Sigmoid colon (tissue), 7 donors: ENCODE results near the gene LUZP1. TPM values are rescaled to one million over a fixed set of nuclear protein-coding genes. Genes with fewer than 3 reads are reported as not detected.

Experiments used
- DNase-seq: peaks from one replicate; pipeline ENCODE4 v3.0.0-alpha.2; 2019
- H3K27ac ChIP-seq, 4 donors: fragments of 200-600 bp; sonication (generic); one replicate each; pipeline ENCODE4 v1.5.1; 2016 to 2019; ENCODE audit warnings: mild to moderate bottlenecking in 1 of 4
- H3K27me3 ChIP-seq, 3 donors: fragments of 200-600 bp; sonication (generic); one replicate each; pipeline ENCODE4 v1.5.1; 2019; ENCODE audit warnings: mild to moderate bottlenecking in 1 of 3
- H3K36me3 ChIP-seq, 4 donors: fragments of 200-600 bp; sonication (generic); one replicate each; pipeline ENCODE4 v1.5.1; 2016 to 2019
- H3K4me1 ChIP-seq, 4 donors: fragments of 200-600 bp; sonication (generic); one replicate each; pipeline ENCODE4 v1.5.1; 2017 to 2019
- H3K4me3 ChIP-seq, 4 donors: fragments of 200-600 bp; sonication (generic); one replicate each; pipeline ENCODE4 v1.5.1; 2017 to 2019; ENCODE audit warnings: mild to moderate bottlenecking in 2 of 4, moderate library complexity in 1 of 4
- H3K9me3 ChIP-seq, 4 donors: fragments of 200-600 bp in 3 of 4; sonication (generic) in 3 of 4; one replicate each; pipeline versions ENCODE4 v1.5.1 to v1.6.1; 2013 to 2019
- CTCF ChIP-seq, 4 experiments: fragments of 450-650 bp in 3 of 4; fragments of 200-600 bp in 1 of 4; IDR thresholded peaks; one replicate each; pipeline ENCODE4 v1.5.1; 2016 to 2019; ENCODE audit warnings: antibody characterized with exemption in 4 of 4, mild to moderate bottlenecking in 3 of 4, moderate library complexity in 2 of 4
- EP300 ChIP-seq, 4 donors: sonication (generic); formaldehyde crosslinking; IDR thresholded peaks; one replicate each; pipeline ENCODE4 v1.6.1; 2017; ENCODE audit warnings: antibody characterized with exemption in 4 of 4
- POLR2A ChIP-seq, 2 donors: fragments of 450-650 bp; IDR thresholded peaks; one replicate each; pipeline ENCODE4 v1.6.1; 2016; ENCODE audit warnings: antibody characterized with exemption in 2 of 2, mild to moderate bottlenecking in 2 of 2, moderate library complexity in 2 of 2
- POLR2AphosphoS5 ChIP-seq, 4 donors: sonication (generic); formaldehyde crosslinking; IDR thresholded peaks; one replicate each; pipeline ENCODE4 v1.6.1; 2017; ENCODE audit warnings: antibody characterized with exemption in 4 of 4
- WGBS, 2 donors: extraction: QIAGEN DNeasy Blood & Tissue Kit; methylation state at CpG; one replicate each; pipeline ENCODE4 v1.1.7; 2013; 5-methylcytosine and 5-hydroxymethylcytosine counted together
- intact Hi-C: fragments of 100-400 bp; cut with DNase I; formaldehyde crosslinking; loops from one replicate; pipeline ENCODE4 v1.15.1; 2023
- polyA plus RNA-seq, 3 donors: library from polyadenylated mRNA; stranded (reverse); fragments of 200-250 nt; gene quantifications; one replicate each; pipeline ENCODE4 v1.2.3, GENCODE V29; 2013
- total RNA-seq, 4 donors: library from RNA; depleted of rRNA; stranded (reverse); fragments of >200 nt; gene quantifications; one replicate each; pipeline ENCODE4 v1.1.0, GENCODE V29; 2016
- donor health status: healthy with polysubstance abuse.
- donor health status: Bipolar disorder and iron deficiency.
- donor health status: healthy.

Gene LUZP1
- total and polyA plus RNA-seq, 7 donors = 6.0 to 20.9 (median 14.0) TPM

- Histone ChIP-seq H3K4me3 (no peak overlapping the region), H3K36me3 (no peaks in the 10 kb centered on the region), H3K27me3 (no peaks in the 10 kb centered on the region), H3K27ac (no peak overlapping the region), H3K4me1 (peaks cover 0 to 17% (median 5%) of the 10 kb centered on the region in 4 donors), H3K9me3 (no peaks in the 10 kb centered on the region)
- no peak for DNase-seq
- WGBS, 2 donors = 93% methylated on average over 2 of the region's 2 CpGs
- intact Hi-C loops = no loop called here
- TF ChIP-seq POLR2AphosphoS5 (IDR thresholded peaks at IDR 0.05) (no peak), CTCF (IDR thresholded peaks at IDR 0.05) (no peak), POLR2A (IDR thresholded peaks at IDR 0.05) (no peak), EP300 (IDR thresholded peaks at IDR 0.05) (no peak)
These were observed 33.4 kb downstream of the LUZP1 start for GRCh38 chr1:23135268-23135667.

GRCh38 chr1:23134055-23134454 lies 34.6 kb downstream of the LUZP1 start:
- 90 to 94% methylated on average over 4 of the region's 4 CpGs for WGBS, 2 donors

DNA sequence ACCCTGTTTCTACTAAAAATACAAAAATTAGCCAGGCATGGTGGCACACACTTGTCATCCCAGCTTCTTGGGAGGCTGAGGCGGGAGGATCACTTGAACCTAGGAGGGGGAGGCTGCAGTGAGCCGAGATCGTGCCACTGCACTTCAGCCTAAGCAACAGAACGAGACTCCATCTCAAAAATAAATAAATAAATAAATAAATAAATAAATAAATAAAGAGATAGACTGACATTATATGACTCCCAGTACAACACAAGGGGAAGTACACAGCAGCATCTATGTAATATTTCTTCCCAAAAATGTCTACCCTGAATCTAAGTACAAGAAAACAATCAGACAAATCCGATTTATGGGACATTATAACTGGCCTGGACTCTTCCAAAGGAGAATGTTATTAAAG lies 35.1 kb downstream of the LUZP1 start:
- H3K9me3 ChIP-seq = no peaks in the 10 kb centered on the region
- H3K4me3 ChIP-seq = no peak overlapping the region
- H3K4me1 ChIP-seq = peaks cover 0 to 17% (median 5%) of the 10 kb centered on the region in 4 donors
- H3K36me3 ChIP-seq = no peaks in the 10 kb centered on the region
- intact Hi-C loops = no loop called here
- 96% methylated on average over 5 of the region's 5 CpGs for WGBS, 2 donors
- no peaks in the 10 kb centered on the region for H3K27me3 ChIP-seq
- no peak overlapping the region for H3K27ac ChIP-seq
- DNase-seq = no peak
- no peak for TF ChIP-seq POLR2AphosphoS5 (IDR thresholded peaks at IDR 0.05)
- TF ChIP-seq EP300 (IDR thresholded peaks at IDR 0.05) = no peak
- no peak for TF ChIP-seq CTCF (IDR thresholded peaks at IDR 0.05)
- no peak for TF ChIP-seq POLR2A (IDR thresholded peaks at IDR 0.05)

More at GRCh38 chr1:23134055-23134454, 34.6 kb downstream of the LUZP1 start:
- no peak overlapping the region for H3K27ac ChIP-seq
- intact Hi-C loops = no loop called here
- no peak for DNase-seq
- H3K27me3 ChIP-seq = no peaks in the 10 kb centered on the region
- no peaks in the 10 kb centered on the region for H3K9me3 ChIP-seq
- H3K4me3 ChIP-seq = no peak overlapping the region
- no peaks in the 10 kb centered on the region for H3K36me3 ChIP-seq
- peaks cover 0 to 17% (median 5%) of the 10 kb centered on the region in 4 donors for H3K4me1 ChIP-seq
- TF ChIP-seq POLR2AphosphoS5 (IDR thresholded peaks at IDR 0.05) (no peak), POLR2A (IDR thresholded peaks at IDR 0.05) (no peak), CTCF (IDR thresholded peaks at IDR 0.05) (no peak), EP300 (IDR thresholded peaks at IDR 0.05) (no peak)

DNA sequence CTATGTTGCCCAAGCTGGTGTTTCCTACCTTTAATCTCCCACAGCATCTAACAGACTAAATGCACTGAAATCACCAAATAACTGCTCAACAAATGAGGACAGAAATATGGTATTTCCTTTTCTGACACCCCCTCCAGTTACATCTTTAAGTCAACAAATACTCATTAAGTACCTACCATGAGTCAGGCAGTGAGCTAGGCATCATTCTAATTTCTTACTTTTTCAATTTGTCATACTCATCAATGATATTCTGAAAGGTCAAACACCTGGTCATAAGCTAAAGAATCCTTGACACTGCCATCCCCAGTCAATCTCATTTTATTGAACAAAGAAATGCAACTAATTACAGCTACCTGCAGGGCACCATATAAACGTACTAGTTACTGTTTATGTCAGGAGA lies 36.6 kb downstream of the LUZP1 start:
- no peaks in the 10 kb centered on the region for H3K36me3 ChIP-seq
- intact Hi-C loops = no loop called here
- no peaks in the 10 kb centered on the region for H3K27me3 ChIP-seq
- H3K9me3 ChIP-seq = no peaks in the 10 kb centered on the region
- TF ChIP-seq CTCF (IDR thresholded peaks at IDR 0.05) (no peak), EP300 (IDR thresholded peaks at IDR 0.05) (no peak), POLR2AphosphoS5 (IDR thresholded peaks at IDR 0.05) (no peak), POLR2A (IDR thresholded peaks at IDR 0.05) (no peak)
- DNase-seq = no peak
- H3K4me1 ChIP-seq = peaks cover 0 to 23% (median 7%) of the 10 kb centered on the region in 4 donors
- H3K4me3 ChIP-seq = no peak overlapping the region
- H3K27ac ChIP-seq = no peak overlapping the region
- WGBS, 2 donors = 29 to 61% methylated on average over 1 of the region's 1 CpG

- no peak for DNase-seq
- no peaks in the 10 kb centered on the region for H3K9me3 ChIP-seq
- TF ChIP-seq POLR2A (IDR thresholded peaks at IDR 0.05) (no peak), POLR2AphosphoS5 (IDR thresholded peaks at IDR 0.05) (no peak), CTCF (IDR thresholded peaks at IDR 0.05) (no peak), EP300 (IDR thresholded peaks at IDR 0.05) (no peak)
- H3K27ac ChIP-seq = no peak overlapping the region
- H3K4me1 ChIP-seq = peaks cover 0 to 34% (median 14%) of the 10 kb centered on the region in 4 donors
- no peak overlapping the region for H3K4me3 ChIP-seq
- intact Hi-C loops = no loop called here
- H3K36me3 ChIP-seq = no peaks in the 10 kb centered on the region
- H3K27me3 ChIP-seq = no peaks in the 10 kb centered on the region
These were observed 38.8 kb downstream of the LUZP1 start for GRCh38 chr1:23129846-23130245.
